ENCODE measurements around the gene C1orf74. TPM values are rescaled to one million over a fixed set of nuclear protein-coding genes. Genes with fewer than 3 reads are reported as not detected.

C1orf74 gene
- total RNA-seq, 1 experiment from 2014 or later = 4.6 TPM

DNA sequence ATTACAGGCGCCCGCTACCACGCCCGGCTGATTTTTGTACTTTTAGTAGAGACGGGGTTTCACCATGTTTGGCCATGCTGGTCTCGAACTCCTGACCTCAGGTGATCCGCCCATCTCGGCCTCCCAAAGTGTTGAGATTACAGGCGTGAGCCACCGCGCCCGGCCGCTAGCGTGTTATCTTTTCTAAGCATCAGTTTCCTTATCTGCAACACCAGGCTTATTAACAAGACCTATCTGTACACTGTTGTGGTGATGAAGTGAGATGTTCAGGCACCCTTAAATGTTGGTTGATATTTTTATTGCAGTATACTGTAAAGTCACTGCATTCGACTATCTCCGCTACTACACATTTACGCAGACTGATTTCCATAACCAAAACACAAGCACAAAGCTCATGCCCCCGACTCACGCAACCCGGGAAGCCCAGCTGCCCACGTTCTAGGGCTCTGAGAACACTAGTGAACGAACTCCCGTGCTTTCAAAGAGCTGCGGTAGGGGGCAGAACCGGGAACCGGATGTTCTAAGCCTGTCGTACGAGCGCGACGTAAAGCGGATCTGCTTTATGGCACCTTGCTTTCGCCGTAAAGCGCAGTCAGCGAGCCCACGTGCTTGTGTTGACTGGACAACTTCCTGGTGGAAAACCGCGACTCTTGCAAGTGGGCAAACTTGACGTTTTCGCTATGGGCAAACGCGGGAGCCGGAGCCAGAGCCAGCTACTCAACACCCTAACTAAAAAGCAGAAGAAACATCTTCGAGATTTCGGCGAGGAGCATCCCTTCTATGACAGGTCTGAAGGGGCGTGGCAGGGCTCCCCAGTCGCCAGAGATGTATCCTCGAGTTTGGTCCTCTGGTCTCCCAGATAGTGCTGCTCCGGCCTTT is 43.3 kb upstream of the C1orf74 start, which contains the start of gene UTP25 (continued):
- TF ChIP-seq, protein P1, sequence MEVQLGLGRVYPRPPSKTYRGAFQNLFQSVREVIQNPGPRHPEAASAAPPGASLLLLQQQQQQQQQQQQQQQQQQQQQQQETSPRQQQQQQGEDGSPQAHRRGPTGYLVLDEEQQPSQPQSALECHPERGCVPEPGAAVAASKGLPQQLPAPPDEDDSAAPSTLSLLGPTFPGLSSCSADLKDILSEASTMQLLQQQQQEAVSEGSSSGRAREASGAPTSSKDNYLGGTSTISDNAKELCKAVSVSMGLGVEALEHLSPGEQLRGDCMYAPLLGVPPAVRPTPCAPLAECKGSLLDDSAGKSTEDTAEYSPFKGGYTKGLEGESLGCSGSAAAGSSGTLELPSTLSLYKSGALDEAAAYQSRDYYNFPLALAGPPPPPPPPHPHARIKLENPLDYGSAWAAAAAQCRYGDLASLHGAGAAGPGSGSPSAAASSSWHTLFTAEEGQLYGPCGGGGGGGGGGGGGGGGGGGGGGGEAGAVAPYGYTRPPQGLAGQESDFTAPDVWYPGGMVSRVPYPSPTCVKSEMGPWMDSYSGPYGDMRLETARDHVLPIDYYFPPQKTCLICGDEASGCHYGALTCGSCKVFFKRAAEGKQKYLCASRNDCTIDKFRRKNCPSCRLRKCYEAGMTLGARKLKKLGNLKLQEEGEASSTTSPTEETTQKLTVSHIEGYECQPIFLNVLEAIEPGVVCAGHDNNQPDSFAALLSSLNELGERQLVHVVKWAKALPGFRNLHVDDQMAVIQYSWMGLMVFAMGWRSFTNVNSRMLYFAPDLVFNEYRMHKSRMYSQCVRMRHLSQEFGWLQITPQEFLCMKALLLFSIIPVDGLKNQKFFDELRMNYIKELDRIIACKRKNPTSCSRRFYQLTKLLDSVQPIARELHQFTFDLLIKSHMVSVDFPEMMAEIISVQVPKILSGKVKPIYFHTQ (CRISPR knock-in tag; IDR thresholded peaks at IDR 0.05) = no peak

- Mint-ChIP-seq H3K4me1 (peaks cover 10% of the 10 kb centered on the region), H3K4me3 (no peak overlapping the region; the same call in 1 of the 2 replicates)
- POLR2A ChIA-PET = no interaction called here
These were observed 41.5 kb upstream of the C1orf74 start for GRCh38 chr1:209825591-209826434.

GRCh38 chr1:209823143-209824041 is 39.0 kb upstream of the C1orf74 start:
- Mint-ChIP-seq H3K9me3 (no peaks in the 10 kb centered on the region), H3K27ac (no peak overlapping the region), H3K27me3 (ENCODE audit: low read depth) (peaks cover 22% of the 10 kb centered on the region), H3K4me3 (no peak overlapping the region), H3K4me1 (peaks cover 6% of the 10 kb centered on the region), H3K36me3 (no peaks in the 10 kb centered on the region)
- DNase-seq (ENCODE audit: low spot score) = no peak
- CTCF ChIA-PET = interaction anchor here (0.6 to 2.7 kb wide), 12 partner anchors 10 to 229 kb away, joined by 3 to 20 read pairs (median 4); partner anchors contain the start of genes C1orf74 and IRF6
- ATAC-seq = peak; percentile 54
- TF ChIP-seq CBFB (CRISPR knock-in tag; IDR thresholded peaks at IDR 0.05; ENCODE audit: low read depth) = no peak
- peak; percentile 56 for TF ChIP-seq CTCF (IDR thresholded peaks at IDR 0.05)
- POLR2A ChIA-PET = interaction anchor here (1.7 kb wide), 1 partner anchor 39 kb away, joined by 5 read pairs; the partner anchor contains the start of gene C1orf74

More at GRCh38 chr1:209825591-209826434, 41.5 kb upstream of the C1orf74 start:
- peaks cover 3% of the 10 kb centered on the region for H3K36me3 Mint-ChIP-seq
- H3K27me3 Mint-ChIP-seq (ENCODE audit: low read depth) = peaks cover 9% of the 10 kb centered on the region
- no peaks in the 10 kb centered on the region for H3K9me3 Mint-ChIP-seq
- TF ChIP-seq SMAD3 (CRISPR knock-in tag; IDR thresholded peaks at IDR 0.05; ENCODE audit: borderline replicate concordance) (no peak), ZNF671 (CRISPR knock-in tag; IDR thresholded peaks at IDR 0.05) (no peak), IRF2 (CRISPR knock-in tag; IDR thresholded peaks at IDR 0.05; ENCODE audit: borderline replicate concordance, low read depth) (no peak), ZNF512 (CRISPR knock-in tag; IDR thresholded peaks at IDR 0.05; ENCODE audit: borderline replicate concordance) (no peak), ESRRA (CRISPR knock-in tag; IDR thresholded peaks at IDR 0.05; ENCODE audit: borderline replicate concordance) (no peak)
- TF ChIP-seq, protein P2, sequence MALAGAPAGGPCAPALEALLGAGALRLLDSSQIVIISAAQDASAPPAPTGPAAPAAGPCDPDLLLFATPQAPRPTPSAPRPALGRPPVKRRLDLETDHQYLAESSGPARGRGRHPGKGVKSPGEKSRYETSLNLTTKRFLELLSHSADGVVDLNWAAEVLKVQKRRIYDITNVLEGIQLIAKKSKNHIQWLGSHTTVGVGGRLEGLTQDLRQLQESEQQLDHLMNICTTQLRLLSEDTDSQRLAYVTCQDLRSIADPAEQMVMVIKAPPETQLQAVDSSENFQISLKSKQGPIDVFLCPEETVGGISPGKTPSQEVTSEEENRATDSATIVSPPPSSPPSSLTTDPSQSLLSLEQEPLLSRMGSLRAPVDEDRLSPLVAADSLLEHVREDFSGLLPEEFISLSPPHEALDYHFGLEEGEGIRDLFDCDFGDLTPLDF (CRISPR knock-in tag; IDR thresholded peaks at IDR 0.05) = no peak
- H3K27ac Mint-ChIP-seq = no peak overlapping the region
- DNase-seq (ENCODE audit: low spot score) (no peak), ATAC-seq (no peak)
- CTCF ChIA-PET = interaction anchor here (1.3 kb wide), 1 partner anchor 20 kb away, joined by 3 read pairs; the partner anchor contains the start of gene IRF6

Data from WTC11 (cell line).